Keratinocyte (primary cell): ENCODE measurements around the gene RETN. TPM values are rescaled to one million over a fixed set of nuclear protein-coding genes. Genes with fewer than 3 reads are reported as not detected.

Source experiments
- DNase-seq: peaks from one replicate; pipeline ENCODE4 v3.0.0-alpha.2; 2011; ENCODE audit warnings: low read depth, missing footprints, low spot score
- FAIRE-seq: peaks from 2 replicates; lab custom pipeline; 2011; peaks lifted over from hg19 to GRCh38; lab: Jason Lieb, UNC
- H2AFZ ChIP-seq: 2 replicates; pipeline ENCODE4 v1.6.0; 2012; ENCODE audit warnings: low read length, control low read depth, inconsistent platforms; ENCODE audit not compliant: control insufficient read depth
- H3K27ac ChIP-seq: 2 replicates; pipeline ENCODE4 v1.5.1; 2011; ENCODE audit warnings: low read length; ENCODE audit not compliant: control insufficient read depth, insufficient read depth
- H3K27me3 ChIP-seq: 3 replicates; pipeline ENCODE4 v1.6.0; 2011; ENCODE audit warnings: low read length; ENCODE audit not compliant: control insufficient read depth, insufficient read depth; ENCODE audit errors: extremely low read depth
- H3K36me3 ChIP-seq, 2 experiments: 2 replicates in 1 of 2; 3 replicates in 1 of 2; pipeline ENCODE4 v1.5.1; 2011; ENCODE audit warnings: low read length in 2 of 2, mild to moderate bottlenecking in 1 of 2; ENCODE audit not compliant: control insufficient read depth in 2 of 2, insufficient read depth in 2 of 2; ENCODE audit errors: extremely low read depth in 1 of 2
- H3K4me1 ChIP-seq: 3 replicates; pipeline ENCODE4 v1.5.1; 2011; ENCODE audit warnings: low read length; ENCODE audit not compliant: control insufficient read depth, insufficient read depth; ENCODE audit errors: extremely low read depth
- H3K4me2 ChIP-seq: 3 replicates; pipeline ENCODE4 v1.6.0; 2011; ENCODE audit warnings: low read depth, low read length; ENCODE audit not compliant: control insufficient read depth, insufficient read depth; ENCODE audit errors: extremely low read depth
- H3K4me3 ChIP-seq, 3 experiments: fragments of 200-600 bp in 1 of 3; sonication (generic) in 1 of 3; 2 replicates in 2 of 3; 3 replicates in 1 of 3; pipeline ENCODE4 v1.5.1; 2011 to 2016; ENCODE audit warnings: low read length in 3 of 3, mild to moderate bottlenecking in 3 of 3, control low read depth in 2 of 3, inconsistent platforms in 1 of 3, low read depth in 1 of 3, mixed read lengths in 1 of 3, mixed run types in 1 of 3, moderate library complexity in 1 of 3; ENCODE audit not compliant: control insufficient read depth in 2 of 3, insufficient read depth in 2 of 3; ENCODE audit errors: extremely low read depth in 1 of 3
- H3K79me2 ChIP-seq: 2 replicates; pipeline ENCODE4 v1.6.0; 2012; ENCODE audit warnings: low read length; ENCODE audit not compliant: control insufficient read depth, insufficient read depth
- H3K9ac ChIP-seq: 3 replicates; pipeline ENCODE4 v1.6.0; 2011; ENCODE audit warnings: low read length; ENCODE audit not compliant: control insufficient read depth, insufficient read depth; ENCODE audit errors: extremely low read depth
- H3K9me1 ChIP-seq: 3 replicates; pipeline ENCODE4 v1.6.0; 2011; ENCODE audit warnings: low read length; ENCODE audit not compliant: control insufficient read depth, insufficient read depth; ENCODE audit errors: extremely low read depth
- H3K9me3 ChIP-seq: 2 replicates; pipeline ENCODE4 v1.5.1; 2012; ENCODE audit warnings: low read depth, low read length; ENCODE audit not compliant: control insufficient read depth
- H4K20me1 ChIP-seq: 3 replicates; pipeline ENCODE4 v1.6.0; 2011; ENCODE audit warnings: low read length; ENCODE audit not compliant: control insufficient read depth, insufficient read depth; ENCODE audit errors: extremely low read depth
- CTCF ChIP-seq, 3 experiments: IDR thresholded peaks in 1 of 3; conservative IDR thresholded peaks in 1 of 3; optimal IDR thresholded peaks in 1 of 3; 2 replicates in 2 of 3; 3 replicates in 1 of 3; pipeline versions ENCODE3 to v1.5.1; 2011; ENCODE audit warnings: low read length in 3 of 3, mild to moderate bottlenecking in 3 of 3, moderate library complexity in 2 of 3, control low read depth in 1 of 3, inconsistent platforms in 1 of 3; ENCODE audit not compliant: insufficient read depth in 2 of 3; ENCODE audit errors: extremely low read depth in 1 of 3
- EZH2 ChIP-seq: IDR thresholded peaks from one replicate; pipeline ENCODE4 v1.6.1; 2012; ENCODE audit warnings: inconsistent platforms, mild to moderate bottlenecking, low read length, moderate library complexity
- dilution Hi-C: fragments of 300-500 bp; cut with MboI; formaldehyde crosslinking; loops from one replicate; pipeline ENCODE4 v1.7.0; 2020; ENCODE audit warnings: low sequenced_read_pairs; ENCODE audit not compliant: extremely low pct_ligation_motif_present
- polyA plus RNA-seq, 5 experiments: library from polyadenylated mRNA; depleted of rRNA in 3 of 5; stranded (reverse) in 3 of 5; stranded (forward) in 1 of 5; unstranded in 1 of 5; fragments of >200 nt; gene quantifications; 1 replicate in 1 of 5; 2 replicates in 3 of 5; 3 replicates in 1 of 5; pipeline versions ENCODE4 v1.2.1 to v1.2.3, GENCODE V29; 2011 to 2012; ENCODE audit warnings: missing spikeins in 2 of 5, low read depth in 1 of 5, low replicate concordance in 1 of 5

The RETN gene
- polyA plus RNA-seq, 1 donor (not counting 4 experiments of a cell fraction or from before 2014, with no cell fraction given) = not detected

DNA sequence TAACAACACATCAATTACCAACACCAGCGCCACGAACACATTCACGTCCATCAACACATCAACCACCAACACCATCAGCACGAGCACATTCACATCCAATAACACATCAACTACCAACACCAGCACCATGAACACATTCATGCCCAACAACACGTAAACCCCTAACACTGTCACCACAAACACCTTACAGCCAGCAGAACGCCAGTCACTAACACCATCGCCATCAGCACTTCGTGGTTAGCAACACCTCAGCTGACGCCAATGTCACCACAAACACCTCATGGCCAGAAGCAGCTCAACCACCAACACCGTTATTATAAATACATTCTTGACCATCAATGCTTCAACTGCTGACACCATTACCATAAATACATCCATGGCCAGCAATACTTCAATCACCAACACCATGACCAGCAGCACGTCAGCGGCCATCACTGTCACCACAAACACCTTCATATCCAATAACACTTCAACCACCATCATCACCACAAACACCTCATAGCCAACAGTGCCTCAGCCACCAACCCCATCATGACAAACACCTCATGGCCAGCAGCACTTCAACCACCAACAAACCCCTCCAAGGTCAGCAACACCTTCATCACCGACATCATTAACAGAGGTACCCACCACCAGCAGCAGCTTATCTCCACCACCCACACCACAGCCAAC is 23.7 kb downstream of the RETN start:
- Histone ChIP-seq H2AFZ (no peak overlapping the region), H3K36me3 (no peaks in the 10 kb centered on the region), H3K4me3 (no peak overlapping the region), H3K79me2 (no peaks in the 10 kb centered on the region), H3K9ac (no peak overlapping the region), H3K9me1 (no peaks in the 10 kb centered on the region), H3K27me3 (peaks cover 3% of the 10 kb centered on the region), H4K20me1 (no peaks in the 10 kb centered on the region), H3K4me1 (no peaks in the 10 kb centered on the region), H3K27ac (no peak overlapping the region), H3K9me3 (peaks cover 3% of the 10 kb centered on the region), H3K4me2 (no peak overlapping the region)
- dilution Hi-C loops = no loop called here
- DNase-seq (no peak), FAIRE-seq (no peak)
- TF ChIP-seq EZH2 (no peak), CTCF (optimal IDR thresholded peaks at IDR 0.05 in 1 of 3, IDR thresholded peaks at IDR 0.05 in 1 of 3, conservative IDR thresholded peaks at IDR 0.05 in 1 of 3; ENCODE audit: extremely low read depth in 1 of 3, insufficient read depth in 2 of 3, low read length in 3 of 3) (no peak)

DNA sequence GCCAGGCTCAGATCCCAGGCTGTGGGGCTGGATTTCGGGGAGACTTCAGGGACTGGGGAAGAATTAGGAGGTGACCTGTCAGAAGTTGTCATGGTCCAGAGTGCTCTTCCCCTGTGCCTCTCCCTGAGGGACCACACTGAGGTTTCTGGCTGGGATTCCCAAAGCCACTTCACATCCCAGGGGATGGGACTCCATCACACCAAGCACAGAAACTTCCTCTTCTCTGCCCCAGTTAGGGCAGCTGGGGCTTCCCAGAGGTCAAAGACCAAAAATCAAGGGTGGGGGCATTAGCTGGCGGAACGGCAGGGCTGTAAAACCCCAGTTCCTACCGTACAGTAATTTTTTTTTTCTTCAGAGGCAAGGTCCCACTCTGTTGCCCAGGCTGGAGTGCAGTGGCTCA is 25.6 kb downstream of the RETN start:
- Histone ChIP-seq H3K9me1 (no peaks in the 10 kb centered on the region), H3K4me1 (no peaks in the 10 kb centered on the region), H3K9ac (no peak overlapping the region), H3K4me2 (no peak overlapping the region), H3K9me3 (peaks cover 3% of the 10 kb centered on the region), H3K27me3 (peaks cover 21% of the 10 kb centered on the region), H4K20me1 (no peaks in the 10 kb centered on the region), H3K79me2 (no peaks in the 10 kb centered on the region), H3K4me3 (no peak overlapping the region), H2AFZ (no peak overlapping the region), H3K36me3 (no peaks in the 10 kb centered on the region), H3K27ac (no peak overlapping the region)
- no peak for DNase-seq
- TF ChIP-seq CTCF (optimal IDR thresholded peaks at IDR 0.05 in 1 of 3, IDR thresholded peaks at IDR 0.05 in 1 of 3, conservative IDR thresholded peaks at IDR 0.05 in 1 of 3; ENCODE audit: extremely low read depth in 1 of 3, insufficient read depth in 2 of 3, low read length in 3 of 3) (no peak), EZH2 (no peak)
- dilution Hi-C loops = no loop called here
- FAIRE-seq = no peak
